Left lung (tissue), 10 donors: Measurements from ENCODE around the gene HECA. TPM values are rescaled to one million over a fixed set of nuclear protein-coding genes. Genes with fewer than 3 reads are reported as not detected.
A peak's percentile ranks its signal among the peaks of the same experiment; 100 is the strongest.

ENCODE experiments used
- ATAC-seq: fragments of 200-7000 bp; cut with Tn5 transposase; one replicate; pipeline ENCODE4 v1.9.1; 2020; ENCODE audit warnings: moderate library complexity
- DNase-seq, 4 donors: peaks; one replicate each; pipeline ENCODE4 v3.0.0-alpha.2; 2013 to 2020
- H3K27ac ChIP-seq, 2 donors: fragments of 200-600 bp; sonication (generic) in 1 of 2; one replicate each; pipeline versions ENCODE4 v1.5.0 to v1.8.0; 2020 to 2021
- H3K27me3 ChIP-seq, 2 donors: fragments of 200-600 bp; sonication (generic) in 1 of 2; one replicate each; pipeline versions ENCODE4 v1.5.0 to v1.8.0; 2020 to 2021
- H3K36me3 ChIP-seq, 2 donors: fragments of 200-600 bp; sonication (generic) in 1 of 2; one replicate each; pipeline versions ENCODE4 v1.5.0 to v1.8.0; 2020 to 2021
- H3K4me1 ChIP-seq, 2 donors: fragments of 200-600 bp; one replicate each; pipeline ENCODE4 v1.8.0; 2021
- H3K4me3 ChIP-seq, 2 donors: fragments of 200-600 bp; sonication (generic) in 1 of 2; one replicate each; pipeline versions ENCODE4 v1.5.0 to v1.8.0; 2020 to 2021; ENCODE audit warnings: mild to moderate bottlenecking in 1 of 2
- H3K9me3 ChIP-seq, 2 donors: fragments of 200-600 bp; sonication (generic) in 1 of 2; one replicate each; pipeline versions ENCODE4 v1.5.0 to v1.8.0; 2020 to 2021
- intact Hi-C, 2 donors: fragments of 100-400 bp; cut with DNase I; formaldehyde crosslinking; loops; one replicate each; pipeline versions ENCODE4 v1.11.2 to v1.14.2; 2022
- polyA plus RNA-seq, 6 donors: library from polyadenylated mRNA; unstranded; fragments of 120-200 nt; gene quantifications; one replicate each; pipeline ENCODE4 v1.2.1, GENCODE V29; 2013; ENCODE audit not compliant: insufficient read length in 6 of 6
- total RNA-seq, 2 donors: library from RNA; stranded (reverse); fragmentation: NEBNext Ultra II Directional; extraction: Animal tissue kit (Norgen Biotek cat#: 25700); gene quantifications; one replicate each; pipeline ENCODE4 v1.2.1, GENCODE V29; 2021
- TF ChIP-seq, protein P1 (sequence below), 2 donors: fragments of 200-600 bp; sonication (generic) in 1 of 2; IDR thresholded peaks; one replicate each; pipeline versions ENCODE4 v1.5.0 to v1.8.0; 2021; ENCODE audit warnings: antibody characterized with exemption in 2 of 2
- donor health status: DM: no; HTN: yes; CAD: no.
- donor health status: DM: no; HTN: no; CAD: no.

Gene HECA
- total and polyA plus RNA-seq, 8 donors: 17.0 to 40.9 (median 19.0) TPM

DNA sequence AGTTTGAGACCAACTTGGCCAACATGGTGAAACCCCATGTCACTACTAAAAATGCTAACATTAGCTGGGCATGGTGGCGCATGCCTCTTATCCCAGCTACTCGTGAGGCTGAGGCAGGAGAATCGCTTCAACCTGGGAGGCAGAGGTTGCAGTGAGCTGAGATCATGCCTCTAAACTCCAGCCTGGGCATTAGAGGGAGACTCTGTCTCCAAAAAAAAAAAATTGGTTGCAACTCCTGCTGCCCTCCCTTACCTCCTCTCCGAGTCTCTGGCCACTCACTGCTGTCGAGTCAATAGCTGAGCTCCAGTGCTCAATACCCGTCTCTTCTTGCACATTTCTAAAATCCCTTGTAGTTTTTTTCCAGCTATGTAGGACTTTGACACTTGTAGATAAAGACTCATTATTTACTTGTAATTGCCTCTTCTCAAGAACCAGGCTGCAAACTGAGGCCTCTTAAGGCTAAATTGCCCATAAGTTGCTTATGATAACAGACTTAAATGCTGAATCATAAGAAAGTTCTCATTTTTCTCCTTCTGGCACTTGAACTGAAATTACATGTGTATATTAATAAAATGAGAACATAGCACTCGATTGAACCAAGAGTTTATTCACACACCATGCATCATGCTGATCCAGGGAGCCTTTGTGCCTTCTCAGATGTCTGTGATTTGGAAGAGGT is 13.8 kb downstream of the HECA start:
- Histone ChIP-seq H3K4me1 (peaks cover 11 to 87% of the 10 kb centered on the region in 2 donors), H3K27ac (no peak overlapping the region), H3K4me3 (no peak overlapping the region)

DNA sequence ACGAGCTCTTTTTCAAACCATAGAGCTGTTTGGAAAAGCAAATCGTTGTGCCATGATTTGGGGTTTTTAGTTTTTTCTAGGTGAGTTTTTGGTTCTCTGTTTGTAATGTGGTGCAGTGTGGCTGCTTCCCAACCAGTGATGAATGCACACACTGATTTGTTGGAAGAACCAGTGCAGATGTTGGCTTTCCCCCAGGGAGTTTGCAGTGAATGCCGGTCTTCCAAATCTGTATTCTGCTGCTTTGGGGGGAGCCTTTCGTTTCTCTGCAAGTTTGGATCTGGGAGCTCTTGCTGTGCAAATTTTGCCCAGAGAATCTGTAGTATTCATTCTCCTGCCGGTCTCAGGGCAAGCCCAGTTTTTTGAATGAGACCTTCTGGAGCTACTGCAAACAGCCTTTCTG is 14.5 kb downstream of the HECA start:
- TF ChIP-seq, protein P1, sequence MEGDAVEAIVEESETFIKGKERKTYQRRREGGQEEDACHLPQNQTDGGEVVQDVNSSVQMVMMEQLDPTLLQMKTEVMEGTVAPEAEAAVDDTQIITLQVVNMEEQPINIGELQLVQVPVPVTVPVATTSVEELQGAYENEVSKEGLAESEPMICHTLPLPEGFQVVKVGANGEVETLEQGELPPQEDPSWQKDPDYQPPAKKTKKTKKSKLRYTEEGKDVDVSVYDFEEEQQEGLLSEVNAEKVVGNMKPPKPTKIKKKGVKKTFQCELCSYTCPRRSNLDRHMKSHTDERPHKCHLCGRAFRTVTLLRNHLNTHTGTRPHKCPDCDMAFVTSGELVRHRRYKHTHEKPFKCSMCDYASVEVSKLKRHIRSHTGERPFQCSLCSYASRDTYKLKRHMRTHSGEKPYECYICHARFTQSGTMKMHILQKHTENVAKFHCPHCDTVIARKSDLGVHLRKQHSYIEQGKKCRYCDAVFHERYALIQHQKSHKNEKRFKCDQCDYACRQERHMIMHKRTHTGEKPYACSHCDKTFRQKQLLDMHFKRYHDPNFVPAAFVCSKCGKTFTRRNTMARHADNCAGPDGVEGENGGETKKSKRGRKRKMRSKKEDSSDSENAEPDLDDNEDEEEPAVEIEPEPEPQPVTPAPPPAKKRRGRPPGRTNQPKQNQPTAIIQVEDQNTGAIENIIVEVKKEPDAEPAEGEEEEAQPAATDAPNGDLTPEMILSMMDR (IDR thresholded peaks at IDR 0.05): no peak
- Histone ChIP-seq H3K4me3 (no peak overlapping the region), H3K27me3 (no peaks in the 10 kb centered on the region), H3K36me3 (no peaks in the 10 kb centered on the region), H3K27ac (no peak overlapping the region), H3K4me1 (peaks cover 11 to 87% of the 10 kb centered on the region in 2 donors), H3K9me3 (no peaks in the 10 kb centered on the region)
- intact Hi-C loops: no loop called here
- ATAC-seq: no peak
- no peak for DNase-seq

More for the DNA sequence above, 13.8 kb downstream of the HECA start:
- TF ChIP-seq, protein P1 (IDR thresholded peaks at IDR 0.05): no peak
- DNase-seq: no peak
- peak; percentile 29 for ATAC-seq
- intact Hi-C loops: no loop called here
- H3K9me3 ChIP-seq: no peaks in the 10 kb centered on the region
- H3K36me3 ChIP-seq: no peaks in the 10 kb centered on the region
- no peaks in the 10 kb centered on the region for H3K27me3 ChIP-seq

DNA sequence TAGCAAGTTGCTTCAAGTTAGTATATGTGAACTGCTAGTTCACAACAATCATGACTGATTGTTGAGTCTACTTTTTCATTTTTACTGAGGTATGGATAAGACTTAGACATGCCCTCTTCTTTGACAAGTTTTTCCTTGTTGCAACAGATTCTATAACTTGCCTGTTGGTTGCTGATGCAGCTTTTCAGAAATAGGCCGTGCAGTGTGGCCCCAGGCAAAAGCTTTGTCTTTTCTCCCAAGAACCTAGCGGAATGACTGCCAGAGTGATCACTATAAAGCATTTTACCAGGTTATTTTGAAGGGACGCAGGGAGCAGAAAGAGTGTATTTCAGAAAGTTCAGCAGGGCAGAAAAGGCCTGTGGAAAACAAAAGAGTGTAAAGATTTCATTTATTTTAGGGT is 16.0 kb downstream of the HECA start:
- ATAC-seq (no peak), DNase-seq (no peak)
- Histone ChIP-seq H3K4me3 (no peak overlapping the region), H3K27me3 (no peaks in the 10 kb centered on the region), H3K4me1 (peaks cover 8 to 83% of the 10 kb centered on the region in 2 donors), H3K9me3 (no peaks in the 10 kb centered on the region), H3K36me3 (no peaks in the 10 kb centered on the region), H3K27ac (no peak overlapping the region)
- TF ChIP-seq, protein P1 (IDR thresholded peaks at IDR 0.05): no peak
- intact Hi-C loops: no loop called here

DNA sequence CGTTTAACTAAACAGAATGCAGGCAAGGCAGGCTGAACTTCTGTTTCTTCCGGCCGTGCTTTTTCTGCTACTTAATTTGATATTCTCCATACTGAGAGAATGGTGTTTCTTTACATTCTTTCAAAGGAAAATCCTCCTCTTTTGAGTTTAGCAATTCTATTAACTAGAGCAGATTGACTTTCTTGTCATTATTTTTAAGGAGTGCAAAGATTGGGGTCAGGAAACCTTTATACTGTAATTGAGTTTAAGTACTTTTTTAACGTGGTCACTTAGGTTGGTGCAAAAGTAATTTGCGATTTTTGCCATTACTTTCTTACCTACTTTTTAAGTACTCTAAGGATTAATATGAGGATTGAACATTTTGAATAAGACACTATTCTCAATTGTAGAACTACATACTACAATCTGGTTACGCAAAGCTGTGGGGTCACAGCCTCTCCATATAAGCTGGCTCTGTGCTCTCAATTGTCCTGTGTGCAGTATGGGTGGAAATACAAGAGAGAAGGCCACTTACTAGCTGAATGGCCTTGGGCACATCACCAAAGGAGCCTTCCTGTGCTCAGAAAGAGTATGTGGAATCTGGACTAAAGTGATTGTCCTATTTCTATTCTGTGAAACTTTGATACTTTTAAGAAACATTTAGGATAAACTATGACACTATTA is 16.7 kb downstream of the HECA start:
- intact Hi-C loops: no loop called here
- peaks cover 0 to 3% of the 10 kb centered on the region in 2 donors for H3K36me3 ChIP-seq
- H3K4me3 ChIP-seq: no peak overlapping the region
- TF ChIP-seq, protein P1 (IDR thresholded peaks at IDR 0.05): no peak
- H3K4me1 ChIP-seq: peaks cover 8 to 77% of the 10 kb centered on the region in 2 donors
- no peak for ATAC-seq
- no peak overlapping the region for H3K27ac ChIP-seq
- H3K27me3 ChIP-seq: no peaks in the 10 kb centered on the region
- no peaks in the 10 kb centered on the region for H3K9me3 ChIP-seq
- DNase-seq: no peak

DNA sequence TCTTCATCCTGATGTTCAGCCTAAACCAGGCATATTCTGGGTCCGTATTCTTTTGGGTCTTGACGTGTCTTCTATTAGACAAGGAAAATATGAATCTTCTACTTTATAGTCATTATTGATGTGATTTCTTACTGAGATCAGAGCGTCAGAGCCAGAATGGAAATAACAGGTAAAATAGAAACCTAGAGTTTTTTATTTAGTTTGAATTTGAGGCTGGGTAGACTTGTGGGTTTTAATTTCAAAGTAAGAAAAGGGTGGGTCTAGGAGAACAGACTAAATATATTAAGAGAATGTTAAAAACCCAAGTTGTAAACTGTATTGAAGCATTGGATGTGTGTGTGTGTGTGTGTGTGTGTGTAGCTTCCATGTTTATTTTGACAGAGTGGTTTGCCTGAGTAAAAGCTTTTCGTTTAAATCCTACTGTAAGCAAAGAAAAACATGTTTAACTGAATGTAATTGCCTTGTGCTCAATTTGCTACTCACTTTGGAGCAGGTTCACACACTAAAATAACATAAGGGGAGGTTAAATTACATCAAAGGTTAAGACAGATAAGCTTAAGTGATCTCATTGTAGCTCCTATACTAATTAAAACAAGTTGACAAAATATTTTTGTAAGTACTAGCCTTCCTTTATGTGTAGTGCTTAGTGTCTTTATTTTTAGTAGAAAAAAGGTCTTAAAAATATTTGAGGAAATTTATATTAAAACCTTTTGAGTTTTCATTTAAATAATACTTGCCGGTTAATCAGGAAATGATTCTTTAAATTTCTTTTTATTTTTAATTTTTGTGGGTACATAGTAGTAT is 17.4 kb downstream of the HECA start:
- no peak overlapping the region for H3K4me3 ChIP-seq
- peaks cover 0 to 7% of the 10 kb centered on the region in 2 donors for H3K36me3 ChIP-seq
- no peaks in the 10 kb centered on the region for H3K27me3 ChIP-seq
- intact Hi-C loops: no loop called here
- peaks cover 8 to 69% of the 10 kb centered on the region in 2 donors for H3K4me1 ChIP-seq
- no peak for DNase-seq
- ATAC-seq: no peak
- H3K27ac ChIP-seq: no peak overlapping the region
- no peaks in the 10 kb centered on the region for H3K9me3 ChIP-seq
- TF ChIP-seq, protein P1 (IDR thresholded peaks at IDR 0.05): no peak
